PFSK-1 (cell line): ENCODE data around the gene MTHFD2L.

Source experiments
- FOXP2 ChIP-seq: optimal IDR thresholded peaks from 2 replicates; pipeline ENCODE3; 2011; ENCODE audit warnings: borderline replicate concordance, control low read depth, inconsistent platforms; ENCODE audit not compliant: insufficient read depth; ENCODE audit errors: extremely low read length, extremely low read depth
- POLR2AphosphoS5 ChIP-seq: IDR thresholded peaks from 2 replicates; pipeline ENCODE4 v1.6.1; 2012; ENCODE audit warnings: low read depth, mild to moderate bottlenecking, control low read depth, low read length, moderate library complexity
- REST ChIP-seq, 2 experiments: IDR thresholded peaks; 2 replicates each; pipeline versions ENCODE4 v1.6.1 to v1.8.0; 2011 to 2012; ENCODE audit warnings: low read depth in 2 of 2, low read length in 2 of 2, control low read depth in 1 of 2, inconsistent platforms in 1 of 2, mild to moderate bottlenecking in 1 of 2, moderate library complexity in 1 of 2; ENCODE audit not compliant: insufficient read depth in 1 of 2
- SIN3A ChIP-seq: IDR thresholded peaks from 2 replicates; pipeline ENCODE4 v1.6.1; 2012; ENCODE audit warnings: mild to moderate bottlenecking, low read length, moderate library complexity, borderline replicate concordance; ENCODE audit not compliant: insufficient read depth
- TAF1 ChIP-seq: IDR thresholded peaks from 2 replicates; pipeline ENCODE4 v1.6.1; 2012; ENCODE audit warnings: low read length, control low read depth, borderline replicate concordance; ENCODE audit not compliant: insufficient read depth

Gene MTHFD2L

GRCh38 chr4:74152836-74153235, 5.1 kb upstream of the MTHFD2L start:
- TF ChIP-seq SIN3A (no peak), TAF1 (no peak), POLR2AphosphoS5 (no peak), FOXP2 (no peak), REST (IDR thresholded peaks at IDR 0.05; ENCODE audit: insufficient read depth in 1 of 2, low read depth in 2 of 2, low read length in 2 of 2) (no peak)

- no peak for TF ChIP-seq POLR2AphosphoS5
- TF ChIP-seq REST (IDR thresholded peaks at IDR 0.05; ENCODE audit: insufficient read depth in 1 of 2, low read depth in 2 of 2, low read length in 2 of 2) = no peak
These were observed 1.4 kb upstream of the MTHFD2L start for GRCh38 chr4:74156521-74156920.

GRCh38 chr4:74157154-74157553, 764 bp upstream of the MTHFD2L start:
- no peak for TF ChIP-seq REST (IDR thresholded peaks at IDR 0.05; ENCODE audit: insufficient read depth in 1 of 2, low read depth in 2 of 2, low read length in 2 of 2)

GRCh38 chr4:74158466-74159142, 686 bp downstream of the MTHFD2L start:
- TF ChIP-seq TAF1 (no peak), REST (IDR thresholded peaks at IDR 0.05; ENCODE audit: insufficient read depth in 1 of 2, low read depth in 2 of 2, low read length in 2 of 2) (no peak), POLR2AphosphoS5 (no peak), FOXP2 (no peak), SIN3A (no peak)

GRCh38 chr4:74159143-74159709, 1.3 kb downstream of the MTHFD2L start:
- TF ChIP-seq REST (IDR thresholded peaks at IDR 0.05; ENCODE audit: insufficient read depth in 1 of 2, low read depth in 2 of 2, low read length in 2 of 2) (no peak), SIN3A (no peak), POLR2AphosphoS5 (no peak), TAF1 (no peak), FOXP2 (no peak)
